GM19193 (cell line): Measurements from ENCODE around the gene KATNAL1.

Experiments
- POLR2A ChIP-seq: IDR thresholded peaks from 4 replicates; pipeline ENCODE4 v1.6.1; 2011; ENCODE audit not compliant: insufficient read depth, insufficient read length; ENCODE audit errors: extremely low read depth

Gene KATNAL1

DNA sequence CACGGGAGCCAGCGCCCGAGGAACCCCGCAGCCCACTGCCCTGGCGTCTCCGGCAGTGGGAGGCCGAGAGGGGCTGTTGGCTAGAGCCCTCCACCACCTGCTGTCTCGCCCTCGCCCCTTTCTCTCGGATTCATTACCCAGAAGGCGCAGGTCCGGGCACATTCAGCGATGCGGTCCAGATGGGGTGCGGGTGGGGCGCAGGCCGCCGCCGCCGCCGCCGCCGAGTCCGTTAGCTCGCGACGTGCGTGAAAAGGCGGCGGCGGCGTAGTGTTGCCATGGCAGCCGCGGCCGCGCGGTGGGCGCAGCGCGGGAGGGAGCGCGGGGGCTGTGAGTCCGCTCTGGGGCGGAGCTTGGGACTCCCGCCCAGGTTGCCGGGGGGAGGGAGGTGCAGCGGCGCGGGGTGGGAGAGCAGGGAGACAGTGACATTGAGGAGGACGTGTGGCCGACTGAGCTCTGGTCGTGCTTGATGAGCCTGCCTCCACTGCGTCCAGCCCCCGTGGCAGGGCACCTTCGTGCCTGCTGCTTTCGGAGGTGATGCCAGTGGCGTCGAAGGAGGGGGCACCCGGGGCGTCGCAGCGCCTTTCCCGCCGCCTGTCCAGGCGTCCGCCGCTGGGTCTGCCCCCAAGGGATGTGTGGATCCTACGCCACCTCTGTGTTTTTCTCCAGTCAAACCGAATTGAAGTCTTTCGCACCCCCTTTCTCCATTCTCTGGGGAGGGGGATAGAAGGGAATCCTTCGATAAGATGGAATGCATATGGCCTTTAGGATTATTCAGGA lies at the start of gene KATNAL1:
Gene KATNAL1, minus strand, starts transcription at position 358 of the 777 bp plus-strand sequence. CDS start 23,774 bp downstream, outside the sequence.
- TF ChIP-seq POLR2A, result peak; percentile 44

DNA sequence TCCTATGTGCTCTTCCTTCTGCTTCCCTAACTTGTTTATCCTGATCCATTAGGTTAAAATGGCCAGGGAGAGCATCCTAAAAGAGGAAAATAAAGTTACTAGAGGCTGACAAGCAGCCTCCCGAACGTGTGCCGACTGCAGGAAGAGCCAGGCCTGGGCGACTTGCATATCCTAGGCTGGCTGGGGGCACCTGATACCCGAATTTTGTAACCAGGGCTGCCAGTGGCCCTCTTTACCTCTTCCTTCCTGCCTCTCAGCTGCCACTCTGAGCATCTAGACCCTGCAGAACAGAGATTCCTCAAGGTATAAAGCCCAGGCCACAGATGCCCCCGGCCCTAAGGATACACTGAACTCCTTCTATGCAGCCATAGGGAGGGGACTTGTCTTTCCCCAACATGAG lies 48.5 kb upstream of the KATNAL1 start:
- TF ChIP-seq POLR2A, result no peak

GRCh38 chr13:30355384-30355699 lies 48.0 kb upstream of the KATNAL1 start:
- no peak for TF ChIP-seq POLR2A

- TF ChIP-seq POLR2A, result no peak
These were observed 47.4 kb upstream of the KATNAL1 start for GRCh38 chr13:30354493-30355383.

DNA sequence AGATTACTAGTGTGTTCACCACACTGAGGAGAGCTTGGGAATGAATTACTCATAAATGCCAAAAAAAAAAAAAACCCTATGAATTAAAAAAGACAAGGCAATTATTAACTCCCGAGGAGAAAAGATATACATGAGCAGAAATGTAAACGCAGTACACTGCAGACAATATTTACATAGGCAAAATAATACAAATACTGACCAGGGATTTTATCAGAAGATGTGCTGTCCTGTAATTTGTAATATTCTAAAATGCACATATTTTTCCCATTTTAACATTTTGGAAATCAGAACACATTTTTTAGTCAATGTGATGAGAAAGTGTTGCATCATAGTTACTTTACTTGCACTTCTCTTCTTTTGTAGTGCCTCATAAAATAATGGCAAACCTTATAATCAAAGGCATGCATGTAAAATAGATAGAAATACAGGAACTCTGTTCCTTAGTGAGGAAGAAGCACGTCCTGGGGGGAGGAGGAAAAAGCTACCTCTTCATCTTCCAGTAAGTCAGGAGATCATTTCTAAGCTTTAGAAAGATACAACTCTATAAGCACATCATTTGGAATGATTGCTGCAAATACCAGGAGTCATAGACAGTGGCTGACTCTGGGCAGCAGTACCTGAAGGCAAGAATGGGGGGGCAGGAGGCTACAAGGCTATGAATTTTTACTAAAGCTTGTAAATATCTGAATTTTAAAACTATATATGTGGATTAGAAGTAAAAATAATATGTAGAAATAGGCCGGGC lies 46.3 kb upstream of the KATNAL1 start:
- no peak for TF ChIP-seq POLR2A

DNA sequence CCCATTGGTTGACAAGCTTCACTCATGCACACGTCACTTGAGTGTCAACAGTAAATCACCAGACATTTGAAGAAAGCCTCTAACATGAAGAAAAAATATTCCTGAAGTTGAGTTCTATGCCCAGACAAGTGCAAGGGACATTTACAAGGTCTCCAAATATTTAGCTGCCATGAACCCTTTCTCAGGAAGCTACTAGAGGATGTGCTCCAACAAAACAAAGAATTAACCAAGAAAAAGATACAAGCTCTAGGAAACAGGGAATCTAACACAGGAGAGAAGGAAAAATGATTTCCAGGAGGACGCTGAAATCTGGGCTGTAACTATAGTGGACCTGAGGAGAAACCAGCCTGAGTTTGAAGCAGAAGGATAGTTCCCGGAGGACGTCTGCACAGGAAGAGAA lies 45.7 kb upstream of the KATNAL1 start:
- no peak for TF ChIP-seq POLR2A

GRCh38 chr13:30352121-30352520 lies 44.8 kb upstream of the KATNAL1 start:
- no peak for TF ChIP-seq POLR2A

GRCh38 chr13:30346789-30347167 lies 39.4 kb upstream of the KATNAL1 start:
- no peak for TF ChIP-seq POLR2A

DNA sequence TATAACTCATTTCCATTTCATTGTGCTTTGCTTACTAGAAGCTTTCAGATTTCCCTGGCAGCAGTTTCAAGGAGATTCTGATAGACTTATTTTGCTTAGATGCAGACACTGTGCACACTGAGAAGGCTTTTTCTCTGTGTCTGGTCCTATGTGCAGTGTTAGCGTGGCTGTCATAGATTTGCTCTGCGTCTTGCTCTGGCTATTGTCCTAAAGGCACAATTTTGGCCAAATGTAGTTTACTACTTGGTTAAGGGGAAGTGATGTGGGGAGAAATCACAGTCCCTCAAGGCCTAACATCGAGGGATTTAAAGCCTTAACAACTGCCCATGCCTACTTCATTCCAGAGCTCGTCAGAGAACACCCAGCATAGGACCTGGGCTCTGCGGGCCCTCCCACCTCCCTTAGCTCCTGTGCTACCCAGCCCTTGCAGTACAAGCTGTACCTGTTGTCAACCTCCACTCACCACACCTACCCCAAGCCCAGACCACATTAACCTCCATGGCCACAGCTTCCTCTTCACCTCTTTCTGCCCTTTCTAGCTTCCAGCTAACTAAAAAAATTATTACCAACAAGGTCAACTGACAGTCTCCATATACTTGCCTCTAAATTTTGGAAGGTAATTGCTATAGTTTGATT lies 38.9 kb upstream of the KATNAL1 start:
- no peak for TF ChIP-seq POLR2A

DNA sequence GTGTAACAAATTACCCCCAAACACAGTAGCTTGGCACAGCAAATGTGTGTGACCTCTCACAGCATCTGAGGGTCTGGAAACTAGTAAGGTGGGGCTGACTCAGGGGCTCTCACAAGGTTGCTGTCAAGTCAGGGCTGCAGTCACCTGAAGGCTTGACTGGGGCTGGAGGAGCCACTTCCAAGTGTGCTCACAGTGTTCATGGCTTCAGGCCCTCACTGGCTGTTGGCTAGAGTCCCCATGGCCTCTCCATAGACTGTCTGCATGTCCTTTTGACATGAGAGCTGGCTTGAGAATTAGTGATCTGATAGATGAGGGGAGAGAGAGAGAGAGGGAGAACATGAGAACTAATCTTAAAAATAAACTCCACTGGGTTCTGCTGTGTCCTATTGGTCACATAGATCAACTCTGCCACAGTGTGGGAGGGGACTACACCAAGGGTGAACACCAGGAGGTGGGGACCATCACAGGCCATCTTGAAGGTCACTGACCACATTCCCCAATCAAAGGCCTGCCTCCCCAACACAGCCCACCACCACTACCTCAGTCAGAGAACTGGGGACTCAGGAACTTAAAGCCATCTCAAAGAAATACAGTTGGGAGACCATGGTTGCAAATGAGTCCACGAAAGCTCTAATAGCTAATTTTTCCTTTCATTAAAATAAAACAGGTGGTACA lies 38.2 kb upstream of the KATNAL1 start:
- no peak for TF ChIP-seq POLR2A

GRCh38 chr13:30341815-30342570 lies 34.6 kb upstream of the KATNAL1 start:
- TF ChIP-seq POLR2A, result no peak

DNA sequence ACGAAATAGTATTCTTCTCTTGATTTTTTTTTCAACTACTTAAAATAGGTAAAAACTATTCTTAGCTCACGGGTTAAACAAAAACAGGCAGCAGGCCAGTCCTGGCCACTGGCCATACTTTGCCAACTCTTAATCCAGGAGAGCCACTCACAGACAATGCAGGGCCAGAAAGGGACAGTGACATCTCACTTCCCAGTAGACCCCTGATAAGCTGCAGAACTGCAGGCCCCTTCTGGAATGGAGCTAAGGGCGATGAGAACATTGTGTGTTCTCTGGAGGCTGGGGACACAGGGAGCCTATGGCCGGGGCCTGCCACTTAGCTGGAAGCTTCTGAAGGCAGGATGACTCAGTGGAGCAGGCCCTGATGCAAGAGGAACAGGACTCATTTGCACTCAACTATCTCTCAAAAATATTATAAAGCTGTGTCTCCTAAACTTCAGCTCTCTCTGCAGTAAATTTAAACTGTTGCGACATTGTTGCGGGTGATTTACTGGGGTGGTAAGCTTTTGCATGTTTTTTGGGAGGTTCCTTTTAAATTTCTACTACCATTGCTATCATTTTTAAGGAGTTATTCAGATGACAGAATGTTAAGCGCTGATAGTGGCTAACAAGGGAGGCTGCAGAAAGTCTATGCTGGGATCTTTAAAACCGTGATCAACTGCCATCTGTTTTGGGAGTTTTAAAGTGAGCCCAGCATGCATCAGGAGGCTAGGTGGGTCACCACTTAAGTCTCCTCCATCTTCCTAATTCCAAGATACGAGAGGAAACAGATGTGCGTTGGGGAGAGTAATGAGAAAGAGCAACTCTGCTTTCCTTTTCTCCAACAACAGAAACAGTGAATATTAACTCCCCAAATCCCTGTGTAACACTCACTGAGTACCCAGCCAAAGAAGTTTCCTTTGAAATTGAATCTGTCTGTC lies 33.2 kb upstream of the KATNAL1 start:
- no peak for TF ChIP-seq POLR2A
